Kidney epithelial cell (primary cell): ENCODE data around the gene WHRN. TPM values are rescaled to one million over a fixed set of nuclear protein-coding genes. Genes with fewer than 3 reads are reported as not detected.

Experiments
- DNase-seq: peaks from one replicate; pipeline ENCODE4 v3.0.0-alpha.2; 2010; ENCODE audit warnings: low read depth
- H3K27me3 ChIP-seq: 2 replicates; pipeline ENCODE4 v1.6.0; 2011; ENCODE audit warnings: low read length; ENCODE audit not compliant: control insufficient read depth, insufficient read depth
- H3K36me3 ChIP-seq: 2 replicates; pipeline ENCODE4 v1.5.1; 2011; ENCODE audit warnings: low read length; ENCODE audit not compliant: control insufficient read depth, insufficient read depth
- H3K4me3 ChIP-seq: 2 replicates; pipeline ENCODE4 v1.5.1; 2011; ENCODE audit warnings: low read depth, mild to moderate bottlenecking, control low read depth, low read length
- CTCF ChIP-seq: IDR thresholded peaks from 2 replicates; pipeline ENCODE4 v1.5.1; 2011; ENCODE audit warnings: mild to moderate bottlenecking, moderate library complexity, low read length, control low read depth, inconsistent platforms; ENCODE audit not compliant: insufficient read depth, poor library complexity, severe bottlenecking
- total RNA-seq: library from RNA; depleted of rRNA; stranded (reverse); fragments of >200 nt; gene quantifications from 2 replicates; pipeline ENCODE4 v1.2.3, GENCODE V29; 2015

Gene WHRN
- total RNA-seq, 1 donor from 2014 or later = 9.2 TPM

GRCh38 chr9:114376586-114377445 is 128.5 kb downstream of the WHRN start:
- no peaks in the 10 kb centered on the region for H3K36me3 ChIP-seq
- TF ChIP-seq CTCF = no peak

GRCh38 chr9:114375386-114376175 is 129.7 kb downstream of the WHRN start:
- Histone ChIP-seq H3K27me3 (no peaks in the 10 kb centered on the region), H3K36me3 (no peaks in the 10 kb centered on the region), H3K4me3 (no peak overlapping the region)
- DNase-seq = no peak
- TF ChIP-seq CTCF = no peak

More at GRCh38 chr9:114376586-114377445, 128.5 kb downstream of the WHRN start:
- no peak for DNase-seq
- Histone ChIP-seq H3K27me3 (no peaks in the 10 kb centered on the region), H3K4me3 (no peak overlapping the region)

- no peaks in the 10 kb centered on the region for H3K27me3 ChIP-seq
- no peak for DNase-seq
- TF ChIP-seq CTCF = no peak
- no peaks in the 10 kb centered on the region for H3K36me3 ChIP-seq
- no peak overlapping the region for H3K4me3 ChIP-seq
Observed at GRCh38 chr9:114374936-114375335, 130.3 kb downstream of the WHRN start.

- no peak for DNase-seq
- Histone ChIP-seq H3K4me3 (no peak overlapping the region), H3K27me3 (no peaks in the 10 kb centered on the region), H3K36me3 (no peaks in the 10 kb centered on the region)
- TF ChIP-seq CTCF = no peak
Observed at GRCh38 chr9:114373960-114374730, 131.1 kb downstream of the WHRN start.

- Histone ChIP-seq H3K4me3 (no peak overlapping the region), H3K27me3 (no peaks in the 10 kb centered on the region), H3K36me3 (peaks cover 2% of the 10 kb centered on the region)
- TF ChIP-seq CTCF = no peak
- DNase-seq = no peak
Observed at GRCh38 chr9:114372921-114373448, 132.3 kb downstream of the WHRN start.
